GM18526 (cell line): ENCODE results near the gene DTNB.

Experiments used
- POLR2A ChIP-seq: IDR thresholded peaks from 3 replicates; pipeline ENCODE4 v1.6.1; 2011; ENCODE audit not compliant: insufficient read length; ENCODE audit errors: extremely low read depth

Gene DTNB

GRCh38 chr2:25673300-25674076 is at the start of gene DTNB:
TSS of gene DTNB (minus strand) at chr2:25673577. CDS start at chr2:25652660, 20,917 bp downstream.
- TF ChIP-seq POLR2A: no peak

GRCh38 chr2:25722224-25722623 is 48.8 kb upstream of the DTNB start:
- TF ChIP-seq POLR2A: no peak

GRCh38 chr2:25720575-25720974 is 47.2 kb upstream of the DTNB start:
- TF ChIP-seq POLR2A: no peak

GRCh38 chr2:25714740-25715139 is 41.4 kb upstream of the DTNB start:
- TF ChIP-seq POLR2A: no peak

- no peak for TF ChIP-seq POLR2A
Observed at GRCh38 chr2:25712455-25712854, 39.1 kb upstream of the DTNB start.

- no peak for TF ChIP-seq POLR2A
Observed at GRCh38 chr2:25711675-25712354, 38.4 kb upstream of the DTNB start.

- no peak for TF ChIP-seq POLR2A
Observed at GRCh38 chr2:25710750-25711149, 37.4 kb upstream of the DTNB start.

- no peak for TF ChIP-seq POLR2A
Observed at GRCh38 chr2:25709349-25709748, 36.0 kb upstream of the DTNB start.

GRCh38 chr2:25707927-25708590 is 34.7 kb upstream of the DTNB start:
- TF ChIP-seq POLR2A: no peak

GRCh38 chr2:25701801-25702200 is 28.4 kb upstream of the DTNB start:
- no peak for TF ChIP-seq POLR2A

GRCh38 chr2:25700221-25700660 is 26.9 kb upstream of the DTNB start:
- TF ChIP-seq POLR2A: no peak

- no peak for TF ChIP-seq POLR2A
Observed at GRCh38 chr2:25699216-25699615, 25.8 kb upstream of the DTNB start.

- no peak for TF ChIP-seq POLR2A
Observed at GRCh38 chr2:25698752-25699151, 25.4 kb upstream of the DTNB start.

- TF ChIP-seq POLR2A: no peak
Observed at GRCh38 chr2:25697559-25698341, 24.4 kb upstream of the DTNB start.
